ENCODE results near the gene CPEB3. TPM values are rescaled to one million over a fixed set of nuclear protein-coding genes. Genes with fewer than 3 reads are reported as not detected.
A peak's percentile ranks its signal among the peaks of the same experiment; 100 is the strongest.
"Not testable (repeated sequence)": the region's sequence is repeated elsewhere in the genome, so short reads cannot be mapped to it uniquely, and the experiment has no call there.

CPEB3 gene
- total RNA-seq, 1 donor from 2014 or later: 3.0 TPM

DNA sequence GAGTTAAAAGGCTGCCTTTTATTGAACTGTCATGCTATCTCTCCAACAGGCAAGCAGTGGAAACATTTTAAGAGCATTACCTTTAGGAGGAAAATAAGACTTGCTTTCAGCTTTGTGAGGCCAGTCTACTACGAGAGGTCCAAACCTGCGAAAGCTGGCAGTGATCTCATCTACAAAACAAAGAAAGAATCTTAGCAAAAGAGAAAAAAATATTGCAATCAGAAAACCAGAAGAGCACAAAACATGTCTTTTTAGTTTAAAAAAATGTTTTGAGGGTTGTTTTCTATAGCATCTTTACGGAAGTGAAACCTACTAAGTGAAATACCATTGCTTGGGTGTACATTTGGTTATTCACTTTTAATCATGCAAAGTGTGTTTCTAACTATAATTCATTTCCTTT lies 147.9 kb downstream of the CPEB3 start:
- no peak for DNase-seq (ENCODE audit: low spot score in 2 of 2, unreplicated experiment in 2 of 2)
- Mint-ChIP-seq H3K27ac (no peak overlapping the region), H3K9me3 (peaks cover 4% of the 10 kb centered on the region), H3K4me3 (no peak overlapping the region), H3K27me3 (ENCODE audit: low read depth) (no peaks in the 10 kb centered on the region), H3K4me1 (peaks cover 3% of the 10 kb centered on the region), H3K36me3 (peaks cover 11% of the 10 kb centered on the region)
- TF ChIP-seq CTCF (IDR thresholded peaks at IDR 0.05; ENCODE audit: unreplicated experiment): no peak

DNA sequence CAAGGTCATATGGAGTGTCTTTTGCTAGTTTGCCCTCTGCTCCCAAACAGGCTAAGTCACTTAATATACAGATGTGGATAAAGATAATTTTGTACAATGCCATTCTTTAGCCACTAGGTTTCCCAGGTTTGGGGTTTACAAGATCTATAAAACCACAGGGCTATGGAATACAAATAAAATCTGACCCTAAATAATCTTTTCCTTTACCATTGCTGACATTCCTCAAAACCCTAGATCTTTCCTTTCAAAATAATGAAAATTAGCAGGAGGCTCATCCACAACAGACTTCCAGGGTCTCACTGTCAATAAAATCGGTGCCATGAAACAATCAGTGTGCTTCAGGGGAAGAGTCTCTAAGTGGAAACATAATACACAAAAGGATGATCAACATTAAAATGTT lies 148.4 kb downstream of the CPEB3 start:
- Mint-ChIP-seq H3K9me3 (peaks cover 4% of the 10 kb centered on the region), H3K4me1 (peaks cover 3% of the 10 kb centered on the region), H3K36me3 (peaks cover 13% of the 10 kb centered on the region), H3K27me3 (ENCODE audit: low read depth) (no peaks in the 10 kb centered on the region), H3K4me3 (no peak overlapping the region), H3K27ac (no peak overlapping the region)
- no peak for DNase-seq (ENCODE audit: low spot score in 2 of 2, unreplicated experiment in 2 of 2)
- peak; percentile 12 for TF ChIP-seq CTCF (IDR thresholded peaks at IDR 0.05; ENCODE audit: unreplicated experiment)

- not testable (repeated sequence) for H3K27me3 Mint-ChIP-seq (ENCODE audit: low read depth); H3K4me1 Mint-ChIP-seq; H3K4me3 Mint-ChIP-seq; DNase-seq (ENCODE audit: low spot score in 2 of 2, unreplicated experiment in 2 of 2); H3K27ac Mint-ChIP-seq; H3K9me3 Mint-ChIP-seq
- H3K36me3 Mint-ChIP-seq: peaks cover 22% of the 10 kb centered on the region
Measured at GRCh38 chr10:92141147-92141546, 149.7 kb downstream of the CPEB3 start.

DNA sequence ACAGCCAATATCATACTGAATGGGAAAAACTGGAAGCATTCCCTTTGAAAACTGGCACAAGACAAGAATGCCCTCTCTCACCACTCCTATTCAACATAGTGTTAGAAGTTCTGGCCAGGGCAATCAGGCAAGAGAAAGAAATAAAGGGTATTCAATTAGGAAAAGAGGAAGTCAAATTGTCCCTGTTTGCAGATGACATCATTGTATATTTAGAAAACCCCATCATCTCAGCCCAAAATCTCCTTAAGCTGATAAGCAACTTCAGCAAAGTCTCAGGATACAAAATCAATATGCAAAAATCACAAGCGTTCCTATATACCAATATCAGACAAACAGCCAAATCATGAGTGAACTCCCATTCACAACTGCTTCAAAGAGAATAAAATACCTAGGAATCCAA lies 156.8 kb downstream of the CPEB3 start:
- not testable (repeated sequence) for H3K27ac Mint-ChIP-seq; H3K4me3 Mint-ChIP-seq; H3K4me1 Mint-ChIP-seq; DNase-seq (ENCODE audit: low spot score in 2 of 2, unreplicated experiment in 2 of 2); H3K27me3 Mint-ChIP-seq (ENCODE audit: low read depth)
- Mint-ChIP-seq H3K36me3 (peaks cover 18% of the 10 kb centered on the region), H3K9me3 (peaks cover 15% of the 10 kb centered on the region)

DNA sequence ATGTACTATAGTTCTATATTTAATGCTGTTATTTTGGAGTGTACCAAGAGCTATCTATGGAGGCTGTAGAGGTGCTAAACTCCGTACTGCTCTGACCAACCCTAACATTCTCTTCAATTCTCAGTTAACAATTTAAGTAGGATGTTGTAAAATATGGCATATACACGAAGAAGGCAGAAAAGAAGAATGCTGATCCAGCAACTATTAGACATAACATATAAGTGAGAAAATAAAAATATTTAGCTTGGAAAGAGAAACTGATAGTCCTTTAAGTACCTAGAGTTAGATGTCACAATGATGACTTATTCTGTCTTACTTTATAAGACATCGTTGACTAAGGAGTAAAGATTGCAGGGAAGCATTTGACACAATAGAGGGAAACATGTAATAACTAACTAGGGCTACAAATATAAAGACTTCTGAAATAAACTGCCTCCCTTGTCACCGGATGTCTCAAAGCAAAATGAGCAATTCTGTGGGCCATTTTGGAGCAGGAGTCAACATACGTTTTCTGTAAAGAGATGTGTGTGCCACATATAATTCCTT lies 159.5 kb downstream of the CPEB3 start:
- no peaks in the 10 kb centered on the region for H3K27me3 Mint-ChIP-seq (ENCODE audit: low read depth)
- H3K4me1 Mint-ChIP-seq: no peaks in the 10 kb centered on the region
- no peak overlapping the region for H3K4me3 Mint-ChIP-seq
- H3K9me3 Mint-ChIP-seq: peaks cover 19% of the 10 kb centered on the region
- H3K27ac Mint-ChIP-seq: no peak overlapping the region
- H3K36me3 Mint-ChIP-seq: peaks cover 3% of the 10 kb centered on the region
- DNase-seq (ENCODE audit: low spot score in 2 of 2, unreplicated experiment in 2 of 2): no peak
- no peak for TF ChIP-seq CTCF (IDR thresholded peaks at IDR 0.05; ENCODE audit: unreplicated experiment)

- DNase-seq (ENCODE audit: low spot score in 2 of 2, unreplicated experiment in 2 of 2): no peak
- TF ChIP-seq CTCF (IDR thresholded peaks at IDR 0.05; ENCODE audit: unreplicated experiment): no peak
- H3K27ac Mint-ChIP-seq: no peak overlapping the region
- H3K9me3 Mint-ChIP-seq: peaks cover 15% of the 10 kb centered on the region
- H3K27me3 Mint-ChIP-seq (ENCODE audit: low read depth): no peaks in the 10 kb centered on the region
- H3K36me3 Mint-ChIP-seq: no peaks in the 10 kb centered on the region
- H3K4me1 Mint-ChIP-seq: peaks cover 3% of the 10 kb centered on the region
- no peak overlapping the region for H3K4me3 Mint-ChIP-seq
Measured at GRCh38 chr10:92130622-92131274, 160.1 kb downstream of the CPEB3 start.

Data from mesothelial cell of epicardium (in vitro differentiated cells).